Globus pallidus (tissue), 1 donor: ENCODE results near the gene ATG7.
"Not testable (repeated sequence)": the region's sequence is repeated elsewhere in the genome, so short reads cannot be mapped to it uniquely, and the experiment has no call there.

ENCODE experiments used
- DNase-seq: peaks from one replicate; pipeline ENCODE4 v3.0.0-alpha.2; 2015; ENCODE audit warnings: low spot score

Gene ATG7

GRCh38 chr3:11568503-11569155 is 296.4 kb downstream of the ATG7 start:
- DNase-seq = peak; percentile 73

GRCh38 chr3:11569156-11569741 is 297.1 kb downstream of the ATG7 start:
- no peak for DNase-seq

GRCh38 chr3:11570251-11570650 is 298.1 kb downstream of the ATG7 start:
- DNase-seq = no peak

GRCh38 chr3:11570789-11571495 is 298.7 kb downstream of the ATG7 start:
- DNase-seq = no peak

- DNase-seq = not testable (repeated sequence)
Observed at GRCh38 chr3:11572660-11573059, 300.5 kb downstream of the ATG7 start.

GRCh38 chr3:11574981-11575669 is 302.9 kb downstream of the ATG7 start:
- no peak for DNase-seq

GRCh38 chr3:11575677-11576076 is 303.5 kb downstream of the ATG7 start:
- no peak for DNase-seq

- DNase-seq = no peak
Observed at GRCh38 chr3:11576453-11576852, 304.3 kb downstream of the ATG7 start.

- no peak for DNase-seq
Observed at GRCh38 chr3:11578169-11578568, 306.0 kb downstream of the ATG7 start.

GRCh38 chr3:11580645-11581044 is 308.4 kb downstream of the ATG7 start:
- no peak for DNase-seq

GRCh38 chr3:11581237-11582190 is 309.3 kb downstream of the ATG7 start:
- peak; percentile 78 for DNase-seq

GRCh38 chr3:11582191-11582968 is 310.2 kb downstream of the ATG7 start:
- DNase-seq = peak; percentile 88

- DNase-seq = no peak
Observed at GRCh38 chr3:11583235-11583634, 311.0 kb downstream of the ATG7 start.

GRCh38 chr3:11583638-11584046 is 311.4 kb downstream of the ATG7 start:
- DNase-seq = no peak

GRCh38 chr3:11584570-11584969 is 312.4 kb downstream of the ATG7 start:
- no peak for DNase-seq

- DNase-seq = no peak
Observed at GRCh38 chr3:11587766-11588165, 315.6 kb downstream of the ATG7 start.

- no peak for DNase-seq
Observed at GRCh38 chr3:11588338-11588737, 316.1 kb downstream of the ATG7 start.

- no peak for DNase-seq
Observed at GRCh38 chr3:11588755-11589154, 316.6 kb downstream of the ATG7 start.

- DNase-seq = no peak
Observed at GRCh38 chr3:11589706-11590105, 317.5 kb downstream of the ATG7 start.

GRCh38 chr3:11591002-11591355 is 318.8 kb downstream of the ATG7 start:
- no peak for DNase-seq
